H1 (cell line): ENCODE measurements around the gene PRR16. TPM values are rescaled to one million over a fixed set of nuclear protein-coding genes. Genes with fewer than 3 reads are reported as not detected.

Experiments used
- ATF3 ChIP-seq: IDR thresholded peaks from 2 replicates; pipeline ENCODE4 v1.6.1; 2011; ENCODE audit warnings: low read depth, mild to moderate bottlenecking, low read length; ENCODE audit not compliant: insufficient read depth
- POLR2A ChIP-seq, 2 experiments: IDR thresholded peaks; 1 replicate in 1 of 2; 2 replicates in 1 of 2; pipeline ENCODE4 v1.6.1; 2011; ENCODE audit warnings: low read depth in 2 of 2, low read length in 2 of 2, mild to moderate bottlenecking in 2 of 2; ENCODE audit errors: control extremely low read depth in 1 of 2
- RBBP5 ChIP-seq: IDR thresholded peaks from 2 replicates; pipeline ENCODE4 v1.7.1; 2012; ENCODE audit warnings: low read depth, mild to moderate bottlenecking, inconsistent platforms, low read length, moderate library complexity, borderline replicate concordance
- SUZ12 ChIP-seq: fragments of 200-600 bp; sonication (generic); IDR thresholded peaks from 2 replicates; pipeline ENCODE4 v1.6.1; 2012; ENCODE audit warnings: mild to moderate bottlenecking, inconsistent platforms, low read length, moderate library complexity, mixed read lengths
- TAF7 ChIP-seq: optimal IDR thresholded peaks from 2 replicates; pipeline ENCODE3; 2011; ENCODE audit warnings: low read depth, mild to moderate bottlenecking, inconsistent platforms, low read length, moderate library complexity, borderline replicate concordance
- polyA plus RNA-seq, 7 experiments: library from polyadenylated mRNA; depleted of rRNA in 3 of 7; stranded (reverse) in 5 of 7; unstranded in 2 of 7; fragments of >200 nt in 5 of 7; fragments of 200-250 nt in 2 of 7; gene quantifications; 1 replicate in 5 of 7; 2 replicates in 1 of 7; 4 replicates in 1 of 7; pipeline versions ENCODE4 v1.2.1 to v1.2.3, GENCODE V29; 2011 to 2013; ENCODE audit warnings: missing spikeins in 2 of 7, mixed read lengths in 2 of 7
- total RNA-seq: library from RNA; stranded (reverse); fragmentation: NEBNext Ultra II Directional; extraction: Animal tissue kit (Norgen Biotek cat#: 25700); gene quantifications from 2 replicates; pipeline ENCODE4 v1.2.1, GENCODE V29; 2021
- TF ChIP-seq, protein P1 (sequence below): fragments of 300-600 bp; sonication (generic); IDR thresholded peaks from 2 replicates; pipeline ENCODE4 v1.7.1; 2012; ENCODE audit warnings: low read length, moderate library complexity, mild to moderate bottlenecking, inconsistent platforms; ENCODE audit not compliant: insufficient replicate concordance

PRR16 gene
- total and polyA plus RNA-seq, 2 of the 8 experiments (the other 6 are each of a cell fraction or from before 2014, with no cell fraction given): 0.73 to 1.6 TPM

DNA sequence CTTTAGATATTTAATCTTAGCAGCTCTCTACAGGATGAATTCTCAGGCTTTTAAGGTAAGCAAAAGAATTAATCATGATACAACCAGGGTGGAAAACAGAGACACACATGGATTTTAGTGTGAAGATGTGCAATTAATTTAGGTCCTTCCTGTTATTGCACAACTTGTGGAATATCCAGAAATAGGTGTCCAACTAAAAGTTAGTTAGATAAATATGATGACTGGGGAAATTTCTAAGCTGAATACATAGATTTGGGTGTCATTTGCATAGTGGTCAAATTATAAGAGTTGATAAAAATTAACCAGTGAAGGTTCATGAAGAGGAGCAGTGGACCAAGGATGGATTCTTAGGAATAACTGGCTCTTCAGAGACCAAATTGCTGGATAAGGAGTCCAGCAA lies 266.1 kb downstream of the PRR16 start (continued):
- TF ChIP-seq, protein P1, sequence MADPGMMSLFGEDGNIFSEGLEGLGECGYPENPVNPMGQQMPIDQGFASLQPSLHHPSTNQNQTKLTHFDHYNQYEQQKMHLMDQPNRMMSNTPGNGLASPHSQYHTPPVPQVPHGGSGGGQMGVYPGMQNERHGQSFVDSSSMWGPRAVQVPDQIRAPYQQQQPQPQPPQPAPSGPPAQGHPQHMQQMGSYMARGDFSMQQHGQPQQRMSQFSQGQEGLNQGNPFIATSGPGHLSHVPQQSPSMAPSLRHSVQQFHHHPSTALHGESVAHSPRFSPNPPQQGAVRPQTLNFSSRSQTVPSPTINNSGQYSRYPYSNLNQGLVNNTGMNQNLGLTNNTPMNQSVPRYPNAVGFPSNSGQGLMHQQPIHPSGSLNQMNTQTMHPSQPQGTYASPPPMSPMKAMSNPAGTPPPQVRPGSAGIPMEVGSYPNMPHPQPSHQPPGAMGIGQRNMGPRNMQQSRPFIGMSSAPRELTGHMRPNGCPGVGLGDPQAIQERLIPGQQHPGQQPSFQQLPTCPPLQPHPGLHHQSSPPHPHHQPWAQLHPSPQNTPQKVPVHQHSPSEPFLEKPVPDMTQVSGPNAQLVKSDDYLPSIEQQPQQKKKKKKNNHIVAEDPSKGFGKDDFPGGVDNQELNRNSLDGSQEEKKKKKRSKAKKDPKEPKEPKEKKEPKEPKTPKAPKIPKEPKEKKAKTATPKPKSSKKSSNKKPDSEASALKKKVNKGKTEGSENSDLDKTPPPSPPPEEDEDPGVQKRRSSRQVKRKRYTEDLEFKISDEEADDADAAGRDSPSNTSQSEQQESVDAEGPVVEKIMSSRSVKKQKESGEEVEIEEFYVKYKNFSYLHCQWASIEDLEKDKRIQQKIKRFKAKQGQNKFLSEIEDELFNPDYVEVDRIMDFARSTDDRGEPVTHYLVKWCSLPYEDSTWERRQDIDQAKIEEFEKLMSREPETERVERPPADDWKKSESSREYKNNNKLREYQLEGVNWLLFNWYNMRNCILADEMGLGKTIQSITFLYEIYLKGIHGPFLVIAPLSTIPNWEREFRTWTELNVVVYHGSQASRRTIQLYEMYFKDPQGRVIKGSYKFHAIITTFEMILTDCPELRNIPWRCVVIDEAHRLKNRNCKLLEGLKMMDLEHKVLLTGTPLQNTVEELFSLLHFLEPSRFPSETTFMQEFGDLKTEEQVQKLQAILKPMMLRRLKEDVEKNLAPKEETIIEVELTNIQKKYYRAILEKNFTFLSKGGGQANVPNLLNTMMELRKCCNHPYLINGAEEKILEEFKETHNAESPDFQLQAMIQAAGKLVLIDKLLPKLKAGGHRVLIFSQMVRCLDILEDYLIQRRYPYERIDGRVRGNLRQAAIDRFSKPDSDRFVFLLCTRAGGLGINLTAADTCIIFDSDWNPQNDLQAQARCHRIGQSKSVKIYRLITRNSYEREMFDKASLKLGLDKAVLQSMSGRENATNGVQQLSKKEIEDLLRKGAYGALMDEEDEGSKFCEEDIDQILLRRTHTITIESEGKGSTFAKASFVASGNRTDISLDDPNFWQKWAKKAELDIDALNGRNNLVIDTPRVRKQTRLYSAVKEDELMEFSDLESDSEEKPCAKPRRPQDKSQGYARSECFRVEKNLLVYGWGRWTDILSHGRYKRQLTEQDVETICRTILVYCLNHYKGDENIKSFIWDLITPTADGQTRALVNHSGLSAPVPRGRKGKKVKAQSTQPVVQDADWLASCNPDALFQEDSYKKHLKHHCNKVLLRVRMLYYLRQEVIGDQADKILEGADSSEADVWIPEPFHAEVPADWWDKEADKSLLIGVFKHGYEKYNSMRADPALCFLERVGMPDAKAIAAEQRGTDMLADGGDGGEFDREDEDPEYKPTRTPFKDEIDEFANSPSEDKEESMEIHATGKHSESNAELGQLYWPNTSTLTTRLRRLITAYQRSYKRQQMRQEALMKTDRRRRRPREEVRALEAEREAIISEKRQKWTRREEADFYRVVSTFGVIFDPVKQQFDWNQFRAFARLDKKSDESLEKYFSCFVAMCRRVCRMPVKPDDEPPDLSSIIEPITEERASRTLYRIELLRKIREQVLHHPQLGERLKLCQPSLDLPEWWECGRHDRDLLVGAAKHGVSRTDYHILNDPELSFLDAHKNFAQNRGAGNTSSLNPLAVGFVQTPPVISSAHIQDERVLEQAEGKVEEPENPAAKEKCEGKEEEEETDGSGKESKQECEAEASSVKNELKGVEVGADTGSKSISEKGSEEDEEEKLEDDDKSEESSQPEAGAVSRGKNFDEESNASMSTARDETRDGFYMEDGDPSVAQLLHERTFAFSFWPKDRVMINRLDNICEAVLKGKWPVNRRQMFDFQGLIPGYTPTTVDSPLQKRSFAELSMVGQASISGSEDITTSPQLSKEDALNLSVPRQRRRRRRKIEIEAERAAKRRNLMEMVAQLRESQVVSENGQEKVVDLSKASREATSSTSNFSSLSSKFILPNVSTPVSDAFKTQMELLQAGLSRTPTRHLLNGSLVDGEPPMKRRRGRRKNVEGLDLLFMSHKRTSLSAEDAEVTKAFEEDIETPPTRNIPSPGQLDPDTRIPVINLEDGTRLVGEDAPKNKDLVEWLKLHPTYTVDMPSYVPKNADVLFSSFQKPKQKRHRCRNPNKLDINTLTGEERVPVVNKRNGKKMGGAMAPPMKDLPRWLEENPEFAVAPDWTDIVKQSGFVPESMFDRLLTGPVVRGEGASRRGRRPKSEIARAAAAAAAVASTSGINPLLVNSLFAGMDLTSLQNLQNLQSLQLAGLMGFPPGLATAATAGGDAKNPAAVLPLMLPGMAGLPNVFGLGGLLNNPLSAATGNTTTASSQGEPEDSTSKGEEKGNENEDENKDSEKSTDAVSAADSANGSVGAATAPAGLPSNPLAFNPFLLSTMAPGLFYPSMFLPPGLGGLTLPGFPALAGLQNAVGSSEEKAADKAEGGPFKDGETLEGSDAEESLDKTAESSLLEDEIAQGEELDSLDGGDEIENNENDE: no peak
- TF ChIP-seq POLR2A (IDR thresholded peaks at IDR 0.05; ENCODE audit: control extremely low read depth in 1 of 2, low read depth in 2 of 2, low read length in 2 of 2) (no peak), RBBP5 (no peak), TAF7 (no peak), ATF3 (no peak), SUZ12 (no peak)
- TF ChIP-seq, all 59 proteins: peak for 0
